GM19023 (cell line): ENCODE results near the gene EEIG1.

Experiments used
- ATAC-seq: cut with Tn5 transposase; IDR thresholded peaks from one replicate; pipeline ENCODE4 v1.9.1; 2021; ENCODE audit warnings: mild to moderate bottlenecking, moderate library complexity; ENCODE audit not compliant: unreplicated experiment

Gene EEIG1

GRCh38 chr9:127975376-127976315 is 5.1 kb downstream of the EEIG1 start:
- ATAC-seq = no peak

DNA sequence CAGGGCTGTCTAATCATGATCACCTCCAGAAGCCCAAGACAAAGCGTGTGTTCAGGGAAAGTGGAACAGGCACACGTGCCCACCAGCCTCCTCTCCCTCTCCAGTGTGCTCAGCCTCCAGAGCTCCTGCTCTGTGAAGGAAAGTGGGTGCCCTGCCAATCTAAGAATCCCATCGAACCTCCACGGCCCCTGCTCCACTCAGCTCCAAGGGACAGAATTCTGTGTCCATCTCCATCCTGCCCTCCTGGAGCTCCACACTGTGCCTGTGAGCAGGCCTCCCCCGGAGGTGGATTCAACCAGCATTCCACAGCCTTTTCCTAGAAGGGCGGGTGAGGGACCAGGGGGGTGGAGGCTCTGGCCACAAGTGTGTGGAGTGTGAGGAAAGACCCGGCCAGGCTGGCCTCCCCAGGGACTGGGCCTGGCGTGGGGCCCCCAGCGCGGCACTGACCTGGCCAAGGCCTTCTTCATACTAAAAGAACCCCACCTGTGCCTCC is 6.0 kb downstream of the EEIG1 start:
- ATAC-seq = no peak

DNA sequence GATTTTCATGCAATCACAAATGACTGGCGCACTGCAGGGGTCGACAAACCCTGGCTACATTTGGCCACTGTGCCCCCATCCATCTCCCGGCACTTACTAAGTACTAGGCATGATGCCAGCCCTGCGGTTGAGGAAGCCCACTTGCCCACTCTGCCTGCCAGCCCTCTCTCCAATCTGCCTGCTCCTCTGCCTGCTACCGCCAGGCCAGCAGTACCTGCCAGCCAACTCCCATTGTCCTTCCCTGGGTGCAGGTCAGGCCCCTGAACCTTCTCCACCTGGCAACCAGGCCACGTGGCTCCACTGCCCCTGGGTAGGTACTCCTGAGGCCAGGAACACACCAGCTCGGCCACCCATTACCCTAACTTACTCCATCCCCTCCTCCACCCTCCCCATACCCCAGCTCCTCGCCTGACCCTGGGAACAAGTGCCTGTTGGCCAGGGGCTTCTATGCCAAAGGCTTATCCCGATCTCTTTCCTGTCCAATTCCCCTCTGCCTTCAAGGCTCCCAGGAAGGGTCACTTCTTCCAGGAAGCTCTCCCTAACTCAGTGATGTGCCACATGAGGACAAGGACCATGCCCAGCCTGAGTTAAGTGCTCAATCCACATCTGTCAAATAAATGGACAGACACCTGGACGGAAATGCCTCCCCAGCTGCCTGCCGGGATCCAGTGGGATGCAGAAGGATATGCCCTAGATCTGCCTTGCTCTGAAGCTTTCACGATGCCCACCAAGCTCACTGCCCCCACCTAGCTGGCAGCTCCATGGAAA is 6.6 kb downstream of the EEIG1 start:
- no peak for ATAC-seq

GRCh38 chr9:127973169-127974000 is 7.4 kb downstream of the EEIG1 start:
- no peak for ATAC-seq

GRCh38 chr9:127972236-127972871 is 8.4 kb downstream of the EEIG1 start:
- no peak for ATAC-seq

GRCh38 chr9:127971357-127972235 is 9.2 kb downstream of the EEIG1 start:
- ATAC-seq = no peak

DNA sequence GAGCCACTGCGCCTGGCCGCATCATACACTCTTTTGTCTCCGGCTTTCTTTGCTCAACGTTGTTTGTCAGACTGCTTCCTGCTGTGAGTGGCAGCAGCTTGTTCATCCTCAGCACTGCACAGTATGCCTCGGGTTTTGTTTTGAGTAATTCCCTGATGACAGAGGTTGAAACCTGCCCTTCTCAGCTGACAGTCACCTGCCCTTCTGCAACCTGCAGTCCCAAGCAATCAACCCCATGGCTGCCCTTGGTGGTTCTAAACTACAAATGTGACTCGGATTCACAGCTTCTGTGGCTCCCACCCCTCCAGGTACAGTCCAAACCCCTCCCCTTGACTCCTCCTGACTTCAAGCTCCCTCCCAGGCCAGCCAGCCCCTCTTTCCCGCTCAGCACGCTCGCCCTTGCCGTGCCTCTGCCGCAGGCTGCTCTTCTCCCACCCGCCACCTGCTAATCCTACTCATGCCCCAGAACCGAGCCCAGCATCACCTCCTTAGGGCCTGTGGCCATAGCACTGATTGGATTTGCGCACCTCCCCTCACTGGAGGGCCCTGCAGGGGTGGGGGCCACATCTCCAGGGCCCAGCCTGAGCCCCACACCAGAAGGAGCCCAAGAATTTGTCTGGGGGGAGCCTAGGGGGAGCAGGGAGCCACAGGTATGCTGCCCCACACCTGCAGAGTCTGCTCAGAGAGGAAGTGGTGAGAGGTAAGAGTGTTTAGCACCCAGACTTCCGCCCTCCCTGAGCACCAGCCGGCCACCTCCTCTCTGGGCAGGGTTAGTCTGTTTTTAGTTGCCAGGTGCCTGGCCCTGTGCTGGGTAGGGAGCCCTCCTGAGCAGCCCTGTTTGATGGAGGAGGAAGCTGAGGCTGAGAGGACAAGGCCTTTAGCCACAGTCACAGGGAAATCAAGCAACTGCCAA is 10.1 kb downstream of the EEIG1 start:
- ATAC-seq = peak; percentile 80

DNA sequence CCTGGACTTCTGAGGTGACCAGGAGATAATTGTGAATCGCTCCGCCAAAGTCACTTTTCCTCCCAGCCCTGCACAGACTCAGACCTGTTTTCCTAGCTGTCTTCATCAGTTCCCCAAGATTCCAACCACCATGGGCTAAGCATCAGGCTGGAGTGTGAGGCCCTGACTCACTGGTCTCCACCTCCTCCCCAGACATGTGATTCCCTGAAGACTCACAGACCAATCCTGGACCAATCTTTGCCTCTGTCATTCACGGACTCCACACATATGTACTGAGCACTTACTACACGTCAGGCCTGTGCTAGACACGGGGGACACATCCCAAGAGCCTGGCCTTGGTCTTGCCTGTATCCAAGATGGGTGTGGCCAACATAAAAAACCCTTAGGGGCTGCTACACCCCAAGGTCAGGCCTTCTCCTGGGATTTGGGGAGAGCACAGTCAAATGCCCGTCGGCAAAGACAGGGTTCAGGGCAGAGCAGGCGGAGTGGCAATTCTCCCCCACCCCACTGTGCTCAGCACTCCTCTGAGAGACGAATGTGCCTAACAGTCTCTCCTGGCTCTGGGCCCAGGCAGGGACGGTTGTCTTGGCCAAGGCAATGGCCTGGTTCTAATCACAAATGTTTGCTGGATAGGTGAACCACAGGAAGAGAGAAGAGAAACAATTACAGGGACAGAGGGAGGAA is 11.9 kb downstream of the EEIG1 start:
- ATAC-seq = no peak

DNA sequence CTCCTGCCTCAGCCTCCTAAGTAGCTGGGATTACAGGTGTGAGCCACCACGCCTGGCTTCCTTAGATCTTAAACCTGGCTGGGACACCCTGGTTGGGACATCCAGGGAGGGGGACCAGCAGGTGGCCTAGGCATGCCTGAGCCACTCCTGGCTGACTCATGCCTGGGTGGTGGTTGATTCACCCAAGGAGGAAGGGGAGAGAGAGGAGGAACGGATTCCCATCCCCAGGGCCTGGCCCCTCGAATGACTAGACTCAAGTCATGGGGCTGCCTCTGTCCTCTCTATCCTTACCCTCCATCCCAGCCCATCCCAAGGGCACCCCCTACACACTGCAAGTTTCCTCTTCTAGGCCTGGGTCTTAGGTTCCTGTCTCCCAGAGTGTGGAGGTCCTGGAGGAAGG is 12.7 kb downstream of the EEIG1 start:
- no peak for ATAC-seq

DNA sequence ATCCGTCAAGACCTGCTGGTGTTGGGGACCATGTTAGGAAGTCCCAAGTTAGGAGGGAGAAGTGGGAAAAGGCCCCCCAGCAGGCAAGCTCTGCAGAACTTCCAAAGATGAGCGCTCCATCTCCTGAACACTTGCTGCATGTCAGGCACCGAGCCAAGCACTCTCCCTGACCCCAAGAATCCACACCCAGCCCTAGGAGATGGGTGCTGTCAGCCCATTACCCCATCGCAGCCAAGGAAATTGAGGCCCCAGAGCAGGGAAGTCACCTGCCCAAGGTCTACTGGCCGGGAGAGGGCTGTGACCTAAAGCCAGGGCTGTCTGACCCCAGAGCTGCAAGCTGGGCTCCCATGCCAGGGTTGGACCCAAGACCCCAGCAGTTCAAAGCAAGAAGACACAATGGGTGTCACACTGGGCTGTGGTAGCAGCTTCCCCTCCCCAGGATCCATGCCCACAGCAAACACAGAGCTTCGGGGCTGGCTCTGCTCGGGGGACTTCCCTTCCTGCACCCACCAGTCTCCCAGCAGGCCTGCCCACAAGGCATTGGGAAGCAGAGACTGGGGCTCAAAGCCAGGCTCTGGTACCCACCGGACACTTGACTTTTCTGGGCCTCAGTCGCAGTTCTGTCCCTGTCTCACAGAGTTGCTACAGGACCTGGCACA is 13.5 kb downstream of the EEIG1 start:
- ATAC-seq = no peak

DNA sequence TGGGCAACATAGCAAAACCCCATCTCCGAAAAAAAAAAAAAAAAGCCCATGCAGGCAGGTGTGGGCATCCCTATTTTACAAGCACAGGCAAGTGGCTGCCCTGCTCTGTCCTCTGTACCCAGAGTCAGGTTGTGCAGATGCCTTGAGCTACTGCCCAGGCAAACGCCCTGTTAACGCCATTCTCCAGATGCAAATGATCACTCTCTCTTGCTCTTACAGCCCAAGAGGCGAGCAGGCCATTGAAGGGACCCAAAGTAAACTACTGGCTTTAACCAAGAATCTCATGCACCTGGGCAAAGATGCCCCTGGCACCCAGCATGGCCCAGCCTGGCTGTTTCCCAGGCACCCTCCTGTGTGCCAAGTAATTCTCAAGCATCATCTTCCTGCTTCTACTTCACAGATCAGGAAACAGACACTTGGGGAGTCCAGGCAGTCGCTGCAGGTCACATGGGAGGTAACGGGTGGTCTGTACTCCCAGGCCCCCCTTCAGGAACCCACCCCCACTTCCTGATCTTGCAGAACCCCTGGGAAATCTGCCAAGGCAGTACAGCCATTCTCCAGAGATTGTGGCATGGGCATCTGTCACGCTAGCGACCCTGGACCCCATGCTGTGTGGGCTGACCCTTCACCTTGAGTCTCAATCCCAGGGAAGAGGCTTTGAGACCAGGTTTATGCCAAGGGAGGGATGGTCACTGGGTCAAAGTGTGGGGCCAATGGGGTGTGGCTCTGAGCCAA is 14.2 kb downstream of the EEIG1 start:
- ATAC-seq = no peak

DNA sequence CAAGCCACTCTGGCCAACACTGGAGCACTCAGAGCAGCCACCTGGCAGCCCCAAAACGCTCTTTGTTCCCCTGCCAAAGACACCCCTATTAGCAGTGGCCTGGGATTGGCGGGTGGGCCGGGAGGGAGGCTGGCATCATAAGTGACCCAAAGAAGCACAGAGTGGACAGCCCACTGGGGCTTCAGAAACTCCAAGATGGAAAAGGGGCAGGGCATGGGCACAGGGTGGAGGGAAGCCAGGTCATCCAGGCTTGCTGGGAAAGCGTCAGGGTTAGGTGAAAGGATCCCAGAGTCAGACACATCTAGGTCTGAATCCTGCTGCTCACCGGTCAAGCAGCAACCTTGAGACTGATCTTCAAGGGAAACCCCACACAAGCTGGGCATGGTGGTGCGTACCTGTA is 14.8 kb downstream of the EEIG1 start:
- no peak for ATAC-seq

DNA sequence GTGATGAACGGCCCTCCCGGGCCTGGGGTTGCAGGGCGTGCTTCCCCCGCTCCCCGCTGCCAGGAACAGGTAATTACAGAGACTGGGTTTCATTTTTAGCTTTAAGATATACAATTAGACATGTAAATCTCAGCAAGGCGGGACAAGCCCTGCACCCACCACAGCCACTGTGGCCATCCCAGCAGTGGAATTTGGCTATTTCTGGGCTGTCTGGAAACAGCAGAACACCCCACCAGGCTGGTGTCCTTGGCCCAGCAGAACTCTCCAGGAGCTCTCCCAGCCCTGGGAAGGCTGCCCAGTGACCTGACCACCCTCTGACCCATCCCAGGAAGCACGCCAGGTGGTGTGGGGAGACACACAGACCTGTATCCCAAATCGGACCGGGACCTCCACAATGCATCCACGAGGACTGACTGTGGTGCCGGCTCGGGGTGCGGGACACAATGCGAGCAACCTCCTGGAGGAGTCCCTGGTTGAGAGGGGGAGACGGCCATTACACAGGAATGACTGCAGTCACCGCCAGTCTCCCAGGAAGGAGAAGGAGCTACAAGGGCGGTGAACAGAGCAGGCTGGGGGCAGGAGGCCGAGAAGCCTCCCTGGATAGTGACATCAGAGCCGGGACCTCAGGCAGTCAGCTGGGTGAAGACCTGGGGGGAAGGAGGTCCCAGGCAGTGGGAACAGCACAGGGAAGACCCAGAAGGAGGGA is 17.3 kb downstream of the EEIG1 start:
- ATAC-seq = no peak

- no peak for ATAC-seq
Observed at GRCh38 chr9:127963041-127963358, 17.8 kb downstream of the EEIG1 start.

DNA sequence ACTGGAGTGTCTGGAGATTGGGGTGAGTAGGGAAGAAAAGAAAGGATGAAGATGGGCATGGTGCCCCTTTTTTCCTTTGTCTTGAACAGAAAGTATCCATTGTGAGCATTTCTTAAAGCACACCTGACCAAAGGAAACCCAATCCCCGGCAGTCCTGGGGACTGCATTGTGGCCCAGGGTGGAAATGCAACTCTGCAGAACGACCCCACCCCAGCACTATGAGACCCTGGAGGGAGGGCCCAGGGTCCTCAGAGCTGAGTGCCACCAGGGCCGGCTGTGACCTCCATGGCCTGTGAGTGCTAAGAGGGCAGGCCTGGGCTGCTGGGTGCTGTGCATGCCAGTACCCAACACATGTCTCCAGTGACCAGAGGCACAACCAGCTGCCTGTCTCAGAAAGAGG is 18.5 kb downstream of the EEIG1 start:
- ATAC-seq = no peak

DNA sequence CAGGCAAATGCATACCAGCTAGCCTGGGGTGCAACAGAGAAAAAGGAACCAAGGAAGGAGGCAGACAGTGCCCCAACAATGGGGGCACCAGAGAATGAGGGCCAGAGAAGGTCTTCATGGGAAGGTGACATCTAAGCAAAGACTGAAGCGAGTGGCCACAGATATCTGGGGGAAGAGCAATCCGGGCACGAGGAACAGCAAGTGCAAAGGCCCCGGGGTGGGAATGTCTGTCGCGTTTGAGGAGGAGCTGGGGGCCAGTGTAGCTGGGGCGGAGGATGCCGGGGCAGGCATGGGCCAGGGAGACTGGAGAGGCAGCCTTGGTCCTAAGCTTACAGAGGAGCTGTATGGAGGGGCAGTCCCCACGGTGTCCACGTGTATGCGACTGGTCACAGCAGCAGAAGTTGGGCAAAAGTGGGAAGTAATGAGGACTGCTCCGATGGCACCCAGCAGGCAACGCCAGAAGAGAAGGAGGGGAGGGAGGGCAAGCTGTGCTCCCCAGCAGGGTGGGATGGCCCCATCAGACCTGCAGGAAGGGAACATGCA is 19.1 kb downstream of the EEIG1 start:
- no peak for ATAC-seq
